Vagina (tissue), 2 donors: ENCODE measurements around the gene URAD. TPM values are rescaled to one million over a fixed set of nuclear protein-coding genes. Genes with fewer than 3 reads are reported as not detected.

Experiments
- DNase-seq, 2 donors: peaks; one replicate each; pipeline ENCODE4 v3.0.0-alpha.2; 2017; ENCODE audit errors: extremely low spot score in 2 of 2
- H3K27ac ChIP-seq: fragments of 200-600 bp; sonication (generic); one replicate; pipeline ENCODE4 v1.5.1; 2019
- H3K27me3 ChIP-seq: fragments of 200-600 bp; sonication (generic); one replicate; pipeline ENCODE4 v1.5.1; 2019
- H3K36me3 ChIP-seq, 2 donors: fragments of 200-600 bp; sonication (generic); one replicate each; pipeline ENCODE4 v1.5.1; 2017 to 2019
- H3K4me1 ChIP-seq: fragments of 200-600 bp; sonication (generic); one replicate; pipeline ENCODE4 v1.5.1; 2019
- H3K4me3 ChIP-seq, 2 donors: fragments of 200-600 bp; sonication (generic); 1 replicate in 1 of 2; 2 replicates in 1 of 2; pipeline ENCODE4 v1.5.1; 2016 to 2019
- H3K9me3 ChIP-seq: fragments of 200-600 bp; sonication (generic); one replicate; pipeline ENCODE4 v1.5.1; 2019
- CTCF ChIP-seq, 3 experiments: fragments of 450-650 bp in 2 of 3; fragments of 200-600 bp in 1 of 3; sonication (generic) in 1 of 3; IDR thresholded peaks; one replicate each; pipeline ENCODE4 v1.5.1; 2017 to 2019; ENCODE audit warnings: antibody characterized with exemption in 3 of 3, mild to moderate bottlenecking in 2 of 3, moderate library complexity in 2 of 3
- POLR2A ChIP-seq, 2 donors: fragments of 450-650 bp; IDR thresholded peaks; one replicate each; pipeline ENCODE4 v1.6.1; 2017; ENCODE audit warnings: antibody characterized with exemption in 2 of 2, mild to moderate bottlenecking in 2 of 2, moderate library complexity in 2 of 2
- POLR2AphosphoS5 ChIP-seq, 2 donors: sonication (generic); formaldehyde crosslinking; IDR thresholded peaks; one replicate each; pipeline ENCODE4 v1.9.0; 2017; ENCODE audit warnings: antibody characterized with exemption in 2 of 2, mild to moderate bottlenecking in 2 of 2, low read depth in 1 of 2; ENCODE audit not compliant: insufficient read depth in 1 of 2
- intact Hi-C: fragments of 100-400 bp; cut with DNase I; formaldehyde crosslinking; loops from one replicate; pipeline ENCODE4 v1.15.1; 2023
- total RNA-seq: library from RNA; depleted of rRNA; stranded (reverse); fragments of >200 nt; gene quantifications from one replicate; pipeline ENCODE4 v1.2.3, GENCODE V29; 2016

The URAD gene
- total RNA-seq, 1 donor from 2014 or later: not detected

- intact Hi-C loops: no loop called here
- TF ChIP-seq POLR2AphosphoS5 (IDR thresholded peaks at IDR 0.05; ENCODE audit: insufficient read depth in 1 of 2, low read depth in 1 of 2) (no peak), CTCF (IDR thresholded peaks at IDR 0.05) (no peak), POLR2A (IDR thresholded peaks at IDR 0.05) (no peak)
- H3K27ac ChIP-seq: no peak overlapping the region
- no peaks in the 10 kb centered on the region for H3K4me1 ChIP-seq
- no peaks in the 10 kb centered on the region for H3K27me3 ChIP-seq
- no peaks in the 10 kb centered on the region for H3K9me3 ChIP-seq
- no peaks in the 10 kb centered on the region for H3K36me3 ChIP-seq
- DNase-seq: no peak
- no peak overlapping the region for H3K4me3 ChIP-seq
These were observed 12.1 kb upstream of the URAD start for GRCh38 chr13:28000567-28000966.

GRCh38 chr13:27997904-27998522 lies 9.5 kb upstream of the URAD start:
- Histone ChIP-seq H3K27ac (no peak overlapping the region), H3K27me3 (no peaks in the 10 kb centered on the region), H3K4me3 (no peak overlapping the region), H3K9me3 (no peaks in the 10 kb centered on the region), H3K36me3 (no peaks in the 10 kb centered on the region), H3K4me1 (no peaks in the 10 kb centered on the region)
- TF ChIP-seq POLR2A (IDR thresholded peaks at IDR 0.05) (no peak), POLR2AphosphoS5 (IDR thresholded peaks at IDR 0.05; ENCODE audit: insufficient read depth in 1 of 2, low read depth in 1 of 2) (no peak)
- no peak for DNase-seq
- intact Hi-C loops: no loop called here

- intact Hi-C loops: no loop called here
- TF ChIP-seq POLR2AphosphoS5 (IDR thresholded peaks at IDR 0.05; ENCODE audit: insufficient read depth in 1 of 2, low read depth in 1 of 2): no peak
- no peak for TF ChIP-seq POLR2A (IDR thresholded peaks at IDR 0.05)
- no peak for TF ChIP-seq CTCF (IDR thresholded peaks at IDR 0.05)
These were observed 3.4 kb upstream of the URAD start for GRCh38 chr13:27991881-27992280.

GRCh38 chr13:27985600-27985999 lies 2.9 kb downstream of the URAD start:
- intact Hi-C loops: loop anchor here (10.0 kb wide), 1 partner anchor 621 kb away; no protein-coding TSS in a partner anchor
- H3K27me3 ChIP-seq: no peaks in the 10 kb centered on the region
- H3K9me3 ChIP-seq: no peaks in the 10 kb centered on the region
- H3K27ac ChIP-seq: no peak overlapping the region
- TF ChIP-seq CTCF (IDR thresholded peaks at IDR 0.05): no peak
- no peak for TF ChIP-seq POLR2A (IDR thresholded peaks at IDR 0.05)
- H3K4me1 ChIP-seq: no peaks in the 10 kb centered on the region
- no peak for DNase-seq
- H3K4me3 ChIP-seq: no peak overlapping the region
- H3K36me3 ChIP-seq: no peaks in the 10 kb centered on the region

More at GRCh38 chr13:27991881-27992280, 3.4 kb upstream of the URAD start:
- Histone ChIP-seq H3K4me3 (no peak overlapping the region), H3K9me3 (no peaks in the 10 kb centered on the region), H3K36me3 (no peaks in the 10 kb centered on the region), H3K27me3 (no peaks in the 10 kb centered on the region), H3K4me1 (no peaks in the 10 kb centered on the region), H3K27ac (no peak overlapping the region)
- no peak for DNase-seq

GRCh38 chr13:27982361-27982760 lies 6.1 kb downstream of the URAD start:
- intact Hi-C loops: loop anchor here (10.0 kb wide), 1 partner anchor 618 kb away; no protein-coding TSS in a partner anchor
- H3K9me3 ChIP-seq: no peaks in the 10 kb centered on the region
- no peak for DNase-seq
- H3K36me3 ChIP-seq: no peaks in the 10 kb centered on the region
- no peak overlapping the region for H3K27ac ChIP-seq
- H3K4me1 ChIP-seq: peaks cover 18% of the 10 kb centered on the region
- no peaks in the 10 kb centered on the region for H3K27me3 ChIP-seq
- no peak overlapping the region for H3K4me3 ChIP-seq
- TF ChIP-seq POLR2AphosphoS5 (IDR thresholded peaks at IDR 0.05; ENCODE audit: insufficient read depth in 1 of 2, low read depth in 1 of 2): no peak
- TF ChIP-seq CTCF (IDR thresholded peaks at IDR 0.05): no peak
- TF ChIP-seq POLR2A (IDR thresholded peaks at IDR 0.05): no peak
